ENCODE measurements around the gene LIMCH1. TPM values are rescaled to one million over a fixed set of nuclear protein-coding genes. Genes with fewer than 3 reads are reported as not detected.
"Not testable (repeated sequence)": the region's sequence is repeated elsewhere in the genome, so short reads cannot be mapped to it uniquely, and the experiment has no call there.

LIMCH1 gene
- total RNA-seq, 1 donor, result 8.7 TPM

- no peak for TF ChIP-seq CTCF (IDR thresholded peaks at IDR 0.05; ENCODE audit: insufficient read depth, low read length)
- H3K4me3 ChIP-seq (ENCODE audit: low read depth, low read length), result no peak overlapping the region
- DNase-seq (ENCODE audit: low read depth), result no peak
Measured at GRCh38 chr4:41734371-41734770, 196.4 kb downstream of the LIMCH1 start.

GRCh38 chr4:41737491-41737890 is 199.5 kb downstream of the LIMCH1 start:
- not testable (repeated sequence) for DNase-seq (ENCODE audit: low read depth); H3K4me3 ChIP-seq (ENCODE audit: low read depth, low read length)

- no peak overlapping the region for H3K4me3 ChIP-seq (ENCODE audit: low read depth, low read length)
- TF ChIP-seq CTCF (IDR thresholded peaks at IDR 0.05; ENCODE audit: insufficient read depth, low read length), result no peak
- no peak for DNase-seq (ENCODE audit: low read depth)
Measured at GRCh38 chr4:41741354-41741753, 203.4 kb downstream of the LIMCH1 start.

GRCh38 chr4:41744572-41745291 is 206.8 kb downstream of the LIMCH1 start:
- TF ChIP-seq CTCF (IDR thresholded peaks at IDR 0.05; ENCODE audit: insufficient read depth, low read length), result no peak

GRCh38 chr4:41745292-41746024 is 207.5 kb downstream of the LIMCH1 start:
- no peak for DNase-seq (ENCODE audit: low read depth)
- no peak for TF ChIP-seq CTCF (IDR thresholded peaks at IDR 0.05; ENCODE audit: insufficient read depth, low read length)
- no peak overlapping the region for H3K4me3 ChIP-seq (ENCODE audit: low read depth, low read length)

More at GRCh38 chr4:41744572-41745291, 206.8 kb downstream of the LIMCH1 start:
- no peak for DNase-seq (ENCODE audit: low read depth)
- no peak overlapping the region for H3K4me3 ChIP-seq (ENCODE audit: low read depth, low read length)

GRCh38 chr4:41746025-41746439 is 208.1 kb downstream of the LIMCH1 start:
- DNase-seq (ENCODE audit: low read depth), result no peak

More at GRCh38 chr4:41746025-41746439, 208.1 kb downstream of the LIMCH1 start:
- H3K4me3 ChIP-seq (ENCODE audit: low read depth, low read length), result no peak overlapping the region
- TF ChIP-seq CTCF (IDR thresholded peaks at IDR 0.05; ENCODE audit: insufficient read depth, low read length), result no peak
